GM19455 (cell line): Measurements from ENCODE around the gene CDH1.
"Not testable (repeated sequence)": the region's sequence is repeated elsewhere in the genome, so short reads cannot be mapped to it uniquely, and the experiment has no call there.

Experiments
- ATAC-seq: cut with Tn5 transposase; IDR thresholded peaks from one replicate; pipeline ENCODE4 v1.9.1; 2021; ENCODE audit not compliant: unreplicated experiment

The CDH1 gene

DNA sequence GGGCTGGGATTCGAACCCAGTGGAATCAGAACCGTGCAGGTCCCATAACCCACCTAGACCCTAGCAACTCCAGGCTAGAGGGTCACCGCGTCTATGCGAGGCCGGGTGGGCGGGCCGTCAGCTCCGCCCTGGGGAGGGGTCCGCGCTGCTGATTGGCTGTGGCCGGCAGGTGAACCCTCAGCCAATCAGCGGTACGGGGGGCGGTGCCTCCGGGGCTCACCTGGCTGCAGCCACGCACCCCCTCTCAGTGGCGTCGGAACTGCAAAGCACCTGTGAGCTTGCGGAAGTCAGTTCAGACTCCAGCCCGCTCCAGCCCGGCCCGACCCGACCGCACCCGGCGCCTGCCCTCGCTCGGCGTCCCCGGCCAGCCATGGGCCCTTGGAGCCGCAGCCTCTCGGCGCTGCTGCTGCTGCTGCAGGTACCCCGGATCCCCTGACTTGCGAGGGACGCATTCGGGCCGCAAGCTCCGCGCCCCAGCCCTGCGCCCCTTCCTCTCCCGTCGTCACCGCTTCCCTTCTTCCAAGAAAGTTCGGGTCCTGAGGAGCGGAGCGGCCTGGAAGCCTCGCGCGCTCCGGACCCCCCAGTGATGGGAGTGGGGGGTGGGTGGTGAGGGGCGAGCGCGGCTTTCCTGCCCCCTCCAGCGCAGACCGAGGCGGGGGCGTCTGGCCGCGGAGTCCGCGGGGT, at the start of gene CDH1:
CDH1 (plus strand) TSS at position 247 of the 684 bp plus-strand sequence; CDS start at position 371, 124 bp downstream.
- no peak for ATAC-seq

DNA sequence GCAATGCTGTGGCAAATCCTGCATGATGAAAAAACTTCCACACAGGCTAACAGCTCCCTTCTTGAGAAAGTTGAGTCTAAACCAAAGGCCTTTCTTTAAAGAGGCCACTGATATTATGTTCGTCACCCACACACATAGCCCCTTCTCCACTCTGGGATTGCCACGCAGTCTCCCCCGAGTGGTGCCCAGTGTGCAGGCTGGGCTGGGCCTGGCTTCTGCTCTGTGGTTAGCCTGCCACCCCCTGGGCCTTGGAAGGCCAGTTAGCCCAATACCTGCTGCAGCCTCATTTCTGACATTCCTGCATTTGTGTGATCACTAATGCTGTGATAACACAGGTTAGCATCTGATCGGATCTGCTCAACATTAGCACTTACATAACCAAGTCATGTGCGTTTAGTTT, 47.2 kb upstream of the CDH1 start:
- no peak for ATAC-seq

GRCh38 chr16:68695575-68695974, 41.5 kb upstream of the CDH1 start:
- ATAC-seq = no peak

GRCh38 chr16:68696514-68696913, 40.6 kb upstream of the CDH1 start:
- no peak for ATAC-seq

GRCh38 chr16:68698091-68698490, 39.0 kb upstream of the CDH1 start:
- no peak for ATAC-seq

- ATAC-seq = no peak
These were observed 37.0 kb upstream of the CDH1 start for GRCh38 chr16:68700120-68700519.

- no peak for ATAC-seq
These were observed 36.3 kb upstream of the CDH1 start for GRCh38 chr16:68700831-68701230.

DNA sequence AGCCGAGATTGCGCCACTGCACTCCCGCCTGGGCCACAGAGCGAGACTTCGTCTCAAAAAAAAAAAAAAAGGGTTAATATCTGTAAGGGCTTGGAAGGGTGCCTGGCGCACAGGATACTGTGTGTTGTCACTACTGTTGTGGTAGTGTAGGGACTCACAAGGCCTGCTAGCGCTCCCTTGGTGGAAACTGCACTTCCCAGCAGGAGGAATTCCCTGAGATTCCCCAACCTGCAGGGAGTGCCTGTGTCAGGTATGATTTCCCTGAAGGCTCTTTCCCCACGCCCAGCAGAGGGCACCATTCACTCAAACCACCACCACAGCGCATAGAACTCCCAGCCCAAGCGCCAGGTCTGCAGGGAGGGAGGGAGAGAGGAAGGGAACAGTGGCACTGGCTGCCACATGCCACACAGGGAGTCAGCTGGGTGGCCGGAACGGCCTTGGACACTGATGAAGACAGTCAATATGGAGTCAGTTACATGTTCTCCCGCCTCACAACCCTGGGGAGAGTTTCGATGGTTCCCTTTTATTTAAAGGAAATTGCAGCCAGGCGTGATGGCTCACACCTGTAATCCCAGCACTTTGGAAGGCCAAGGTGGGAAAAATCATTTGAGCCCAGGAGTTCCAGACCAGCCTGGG, 32.7 kb upstream of the CDH1 start:
- no peak for ATAC-seq

DNA sequence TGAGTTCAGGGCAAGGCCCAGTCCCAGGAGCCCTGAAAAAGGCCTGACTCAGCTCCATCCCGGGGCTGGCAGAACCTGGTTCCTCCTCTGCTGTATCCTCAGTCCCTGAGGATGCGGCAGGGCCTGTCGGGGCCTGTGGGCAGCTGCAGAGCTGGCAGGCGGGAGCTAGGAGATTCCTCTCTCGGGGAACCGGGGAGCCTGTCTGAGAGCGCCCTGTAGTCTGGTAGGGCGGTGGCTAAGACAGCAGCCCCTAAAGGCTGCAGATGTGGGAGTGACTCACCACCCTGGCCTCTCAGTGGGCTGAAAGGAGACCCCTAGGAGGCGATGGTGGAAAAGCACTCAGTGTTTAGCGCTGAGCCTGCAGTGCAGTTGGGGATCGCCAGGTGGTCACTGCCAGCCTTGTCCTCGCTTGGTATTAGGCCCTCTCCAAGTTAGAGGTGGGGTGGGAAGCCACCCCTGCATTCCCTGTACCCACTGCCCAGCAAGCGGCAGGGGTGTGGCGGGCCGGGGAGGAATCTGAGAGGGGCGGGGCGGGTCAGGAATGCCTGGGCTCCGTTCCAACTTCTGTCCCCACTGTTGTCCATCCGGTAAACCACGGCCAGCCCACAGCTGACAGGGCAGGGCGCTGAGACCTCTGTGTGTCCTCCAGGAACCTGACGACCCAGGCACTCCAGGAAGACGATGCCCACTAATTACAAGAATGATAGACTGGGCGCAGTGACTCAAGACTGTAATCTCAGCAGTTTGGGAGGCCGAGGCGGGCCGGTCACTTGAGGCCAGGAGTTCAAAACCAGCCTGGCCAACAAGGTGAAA, 29.5 kb upstream of the CDH1 start:
- ATAC-seq = no peak

DNA sequence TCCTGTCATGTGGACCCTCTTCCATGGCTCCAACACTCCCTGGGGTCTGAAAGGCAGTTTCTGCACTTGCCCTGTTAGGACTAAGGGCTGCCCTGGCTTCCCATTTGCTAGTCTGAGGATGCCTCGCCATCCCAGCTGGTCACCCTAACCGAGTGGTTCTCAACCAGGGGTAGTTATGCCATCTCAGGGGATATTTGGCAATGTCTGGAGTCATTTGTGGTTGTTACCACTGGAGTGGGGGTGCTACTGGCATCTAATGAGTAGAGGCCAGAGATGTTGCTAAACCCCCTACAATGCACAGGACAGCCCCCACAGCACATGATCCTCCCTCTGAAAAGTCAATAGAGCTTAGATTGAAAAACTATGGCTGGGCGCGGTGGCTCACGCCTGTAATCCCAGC, 26.9 kb upstream of the CDH1 start:
- ATAC-seq = no peak

DNA sequence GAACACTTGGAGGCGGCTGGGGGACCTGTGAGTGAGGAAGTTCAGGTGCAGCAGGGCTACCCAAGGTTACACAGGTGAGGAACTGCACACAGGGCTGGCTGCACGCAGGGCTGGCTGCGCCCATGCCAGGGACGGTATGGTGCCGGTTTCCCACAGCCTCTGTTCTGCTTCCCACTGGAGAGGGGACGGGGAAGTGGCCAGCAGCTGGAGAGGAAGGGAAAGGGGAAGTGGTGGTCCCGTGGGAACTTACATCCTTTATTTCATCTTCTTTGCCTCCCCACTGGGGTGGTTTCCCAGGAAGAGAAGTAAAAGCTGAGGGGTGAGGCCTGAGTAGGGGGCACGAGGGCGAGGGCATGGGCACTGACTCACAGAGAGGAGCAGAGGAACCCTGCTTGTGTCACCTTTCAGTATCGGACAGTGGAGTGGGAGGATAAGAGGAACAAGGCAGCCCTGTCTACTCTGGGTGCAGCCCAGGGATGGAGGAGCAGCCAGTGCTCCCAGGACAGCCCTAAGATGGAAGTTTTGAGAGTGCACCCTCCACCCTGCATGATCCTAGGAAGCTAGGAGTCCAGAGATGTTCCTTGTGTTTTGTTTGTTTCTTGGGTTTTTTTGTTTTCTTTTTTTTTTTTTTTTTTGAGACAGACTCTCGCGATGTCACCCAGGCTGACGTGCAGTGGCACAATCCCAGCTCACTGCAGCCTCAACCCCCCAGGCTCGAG, 25.5 kb upstream of the CDH1 start:
- ATAC-seq = no peak

- ATAC-seq = no peak
These were observed 23.7 kb upstream of the CDH1 start for GRCh38 chr16:68713361-68713760.

DNA sequence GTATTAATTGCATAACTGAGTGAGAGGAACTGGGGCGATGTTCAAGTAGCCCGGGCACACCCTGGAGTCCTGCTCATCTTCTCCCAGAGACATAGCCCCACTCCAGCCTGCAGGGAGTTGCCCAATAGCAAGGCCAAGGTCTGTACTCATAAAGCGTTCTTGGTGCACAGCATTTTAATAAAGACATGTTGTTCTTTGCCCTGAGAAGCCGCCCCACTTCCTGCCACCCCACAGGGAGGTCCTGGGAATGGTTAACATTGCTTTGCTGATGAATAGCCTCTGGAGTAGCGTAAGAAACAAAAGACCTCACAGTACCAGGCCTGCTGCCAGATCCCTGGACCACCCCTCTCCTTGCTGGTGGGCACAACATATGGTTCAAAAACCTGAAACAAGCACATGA, 21.6 kb upstream of the CDH1 start:
- ATAC-seq = no peak

DNA sequence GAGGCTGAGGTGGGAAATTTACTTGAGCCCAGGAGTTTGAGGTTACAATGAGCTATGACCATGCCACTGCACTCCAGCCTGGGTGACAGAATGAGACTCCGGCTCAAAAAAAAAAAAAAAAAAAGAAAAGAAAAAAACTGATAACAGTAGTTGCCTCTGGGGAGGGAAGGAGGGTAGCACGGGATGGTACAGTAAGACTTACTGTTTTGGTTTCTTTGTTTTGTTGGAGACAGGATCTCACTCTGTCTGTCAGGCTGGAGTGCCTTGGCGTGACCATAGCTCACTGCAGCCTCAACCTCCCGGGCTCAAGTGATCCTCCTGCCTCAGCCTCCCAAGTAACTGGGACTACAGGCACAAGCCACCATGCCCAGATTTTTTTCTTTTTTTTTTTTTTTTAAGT, 20.6 kb upstream of the CDH1 start:
- not testable (repeated sequence) for ATAC-seq

DNA sequence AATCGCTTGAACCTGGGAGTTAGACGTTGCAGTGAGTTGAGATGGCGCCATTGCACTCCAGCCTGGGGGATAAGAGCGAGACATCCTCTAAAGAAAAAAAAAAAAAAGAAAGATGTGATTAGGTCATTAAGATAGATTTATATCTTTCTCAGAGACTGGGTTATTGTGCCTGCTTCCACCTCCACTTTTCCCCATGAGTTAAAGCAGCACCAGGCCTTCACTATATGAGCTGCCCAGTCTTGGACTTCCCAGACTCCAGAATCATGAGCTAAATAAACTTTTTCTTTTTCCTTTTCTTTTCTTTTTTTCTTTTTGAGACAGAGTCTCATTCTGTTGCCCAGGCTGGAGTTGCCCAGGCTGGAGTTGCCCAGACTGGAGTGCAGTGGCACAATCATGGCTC, 19.4 kb upstream of the CDH1 start:
- ATAC-seq = no peak

GRCh38 chr16:68718590-68718989, 18.5 kb upstream of the CDH1 start:
- no peak for ATAC-seq

- ATAC-seq = peak; percentile 81
These were observed 17.1 kb upstream of the CDH1 start for GRCh38 chr16:68719993-68720489.

- no peak for ATAC-seq
These were observed 14.7 kb upstream of the CDH1 start for GRCh38 chr16:68722119-68723024.

DNA sequence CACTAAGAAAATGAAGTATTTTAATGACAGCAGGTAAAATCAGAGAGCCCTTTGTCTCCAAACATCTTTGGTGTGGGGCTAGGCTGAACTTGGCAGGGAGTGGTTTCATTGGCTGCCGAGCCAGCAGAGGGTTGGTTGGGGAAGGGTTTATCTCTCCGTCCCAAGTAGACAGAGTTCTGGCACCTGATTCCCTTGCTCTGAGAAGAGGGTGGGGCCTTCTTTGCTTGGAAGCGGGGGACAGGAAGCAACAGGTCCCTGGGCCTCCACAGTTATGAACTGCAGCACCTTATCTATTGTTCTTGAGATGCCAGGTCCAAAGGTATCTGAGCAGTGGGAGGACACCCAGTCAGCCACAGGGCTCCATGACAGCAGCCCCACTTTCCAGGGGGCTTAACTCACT, 12.3 kb upstream of the CDH1 start:
- ATAC-seq = no peak

- ATAC-seq = no peak
These were observed 8.6 kb upstream of the CDH1 start for GRCh38 chr16:68728523-68728922.
